Measurements from ENCODE around the gene ARHGAP42.

Gene ARHGAP42

DNA sequence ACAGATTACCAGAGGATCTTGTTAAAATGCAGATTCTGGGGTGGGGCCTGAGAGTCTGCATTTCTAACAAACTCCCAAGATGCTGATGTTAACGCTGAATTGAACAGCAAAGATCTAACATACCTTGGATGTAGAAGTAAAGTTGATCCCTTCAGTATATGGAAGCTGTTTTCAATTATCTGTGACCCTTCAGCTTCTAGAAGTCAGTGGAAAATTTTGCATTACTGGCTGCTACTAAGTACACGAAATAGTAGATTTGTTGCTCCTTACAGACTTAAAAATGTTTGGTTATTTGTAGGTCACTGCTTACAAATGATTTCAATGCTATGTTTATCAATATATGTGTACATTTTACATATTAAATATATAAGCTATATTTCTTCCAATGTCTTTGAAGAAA is 107.4 kb downstream of the ARHGAP42 start:
- DNase-seq (ENCODE audit: low read depth in 3 of 3, low spot score in 1 of 3) = no peak

DNA sequence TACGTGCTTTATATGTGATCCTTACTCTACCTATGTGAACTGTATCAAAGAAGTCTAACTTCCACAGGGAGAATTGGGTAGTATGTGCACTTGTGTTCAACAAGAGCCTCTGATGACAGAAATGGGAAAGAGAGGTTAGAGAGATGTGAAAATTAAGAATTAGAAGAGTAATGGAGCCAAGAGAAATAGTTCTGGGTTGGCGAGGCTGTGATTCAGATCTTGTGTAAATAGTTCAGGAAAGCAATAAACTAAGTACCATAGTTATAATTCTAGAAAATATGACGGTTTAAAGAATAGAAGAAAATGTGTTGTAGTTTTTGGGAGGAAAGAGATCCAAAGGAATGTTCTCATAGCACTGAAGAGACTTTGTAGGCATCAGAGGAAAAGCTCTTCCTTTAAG is 112.4 kb downstream of the ARHGAP42 start:
- DNase-seq (ENCODE audit: low read depth in 3 of 3, low spot score in 1 of 3) = no peak

DNA sequence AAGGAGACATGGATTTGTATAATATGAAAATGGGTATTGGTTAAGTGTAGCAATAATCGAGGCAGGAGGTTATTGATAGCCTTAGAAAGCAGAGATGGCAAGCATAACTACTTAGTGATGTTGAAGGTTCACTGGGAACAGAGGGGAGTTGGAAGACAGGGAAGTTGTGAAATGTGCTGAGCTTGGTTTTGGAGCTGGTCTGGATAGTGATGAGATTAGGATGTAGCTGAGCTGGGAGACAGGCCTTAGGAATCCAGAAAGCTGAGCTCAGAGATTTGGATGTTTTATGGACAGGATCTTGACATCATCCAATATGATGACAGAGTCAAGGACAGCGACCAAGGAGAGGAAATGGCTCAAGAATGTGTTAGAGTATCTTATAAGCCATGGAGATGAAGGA is 113.1 kb downstream of the ARHGAP42 start:
- DNase-seq (ENCODE audit: low read depth in 3 of 3, low spot score in 1 of 3) = no peak

DNA sequence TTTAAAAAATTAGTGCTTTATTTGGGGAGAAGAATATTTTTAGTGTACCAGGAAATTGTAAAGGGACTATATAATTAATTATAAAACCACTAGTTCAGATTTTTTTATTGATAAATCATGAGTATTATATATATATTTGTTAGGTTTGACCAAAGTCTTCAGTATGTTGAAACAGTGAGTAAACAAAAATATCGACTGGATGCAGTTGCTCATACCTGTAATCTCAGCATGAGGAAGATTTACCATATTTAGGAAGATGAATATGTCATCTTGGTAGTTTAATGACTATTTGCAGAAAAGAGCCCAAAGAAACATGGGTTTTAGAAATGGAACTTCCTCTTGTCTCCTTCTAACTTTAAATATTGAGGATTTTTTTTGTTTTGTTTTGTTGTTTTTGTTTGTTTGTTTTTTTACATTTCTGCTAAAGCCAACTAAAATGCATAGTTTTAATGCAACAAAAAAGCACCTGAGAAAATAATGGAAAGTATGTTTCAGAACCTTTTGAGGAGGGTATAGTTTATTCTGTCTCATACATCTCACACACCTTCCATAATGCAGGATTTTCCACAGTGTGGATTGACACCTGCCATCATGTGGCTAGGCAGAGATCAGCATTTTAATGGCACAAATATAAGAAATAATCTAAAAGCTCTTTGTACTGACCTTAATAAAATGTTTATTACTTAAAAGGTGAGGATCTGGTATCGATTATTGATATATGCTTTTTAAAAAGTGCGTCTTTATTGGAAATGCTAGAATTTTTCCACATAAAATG is 114.3 kb downstream of the ARHGAP42 start:
- DNase-seq (ENCODE audit: low read depth in 3 of 3, low spot score in 1 of 3) = no peak

DNA sequence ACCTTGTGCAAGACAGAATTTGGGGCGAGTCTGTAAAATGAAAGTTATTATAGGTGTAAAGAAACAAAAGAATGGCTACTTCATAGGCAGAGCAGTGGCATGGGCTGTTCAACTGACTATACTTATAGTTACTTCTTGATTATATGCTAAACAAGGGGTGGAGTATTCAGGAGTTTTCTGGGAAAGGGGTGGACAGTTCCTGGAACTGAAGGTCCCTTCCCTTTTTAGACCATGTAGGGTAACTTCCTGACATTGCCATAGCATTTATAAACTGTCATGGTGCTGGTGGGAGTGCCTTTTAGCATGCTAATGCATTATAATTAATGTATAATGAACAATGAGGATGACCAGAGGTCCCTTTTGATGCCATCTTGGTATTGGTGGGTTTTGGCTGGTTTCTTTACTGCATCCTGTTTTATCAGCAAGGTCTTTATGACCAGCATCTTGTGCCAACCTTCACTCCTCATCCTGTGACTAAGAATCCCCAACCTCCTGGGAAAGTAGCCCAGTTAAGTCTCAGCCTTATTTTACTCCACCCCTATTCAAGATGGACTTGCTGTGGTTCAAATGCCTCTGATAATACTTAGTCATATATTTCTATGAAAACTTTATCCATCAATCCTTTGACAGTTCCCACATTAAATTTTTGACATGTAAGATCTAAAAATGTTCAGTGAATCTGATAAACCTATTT is 118.6 kb downstream of the ARHGAP42 start:
- no peak for DNase-seq (ENCODE audit: low read depth in 3 of 3, low spot score in 1 of 3)

DNA sequence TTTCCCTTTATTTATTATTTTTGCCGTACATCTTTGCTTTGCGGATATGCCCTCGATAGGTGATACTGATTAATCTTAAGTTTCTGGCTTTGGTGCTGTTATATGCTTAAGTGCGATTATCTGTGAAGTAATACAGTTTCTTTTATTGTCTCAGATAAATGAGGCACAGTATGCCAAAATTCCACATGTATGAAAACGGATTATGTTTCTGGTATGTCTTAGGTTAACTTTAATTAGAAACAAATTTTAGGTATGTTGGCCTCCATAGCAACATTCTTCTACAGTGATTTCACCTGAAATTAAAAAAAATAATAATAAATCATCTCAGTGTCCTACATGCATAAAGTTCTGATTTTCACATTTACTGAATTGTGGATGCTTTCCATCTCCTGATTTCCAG is 119.2 kb downstream of the ARHGAP42 start:
- DNase-seq (ENCODE audit: low read depth in 3 of 3, low spot score in 1 of 3) = no peak

DNA sequence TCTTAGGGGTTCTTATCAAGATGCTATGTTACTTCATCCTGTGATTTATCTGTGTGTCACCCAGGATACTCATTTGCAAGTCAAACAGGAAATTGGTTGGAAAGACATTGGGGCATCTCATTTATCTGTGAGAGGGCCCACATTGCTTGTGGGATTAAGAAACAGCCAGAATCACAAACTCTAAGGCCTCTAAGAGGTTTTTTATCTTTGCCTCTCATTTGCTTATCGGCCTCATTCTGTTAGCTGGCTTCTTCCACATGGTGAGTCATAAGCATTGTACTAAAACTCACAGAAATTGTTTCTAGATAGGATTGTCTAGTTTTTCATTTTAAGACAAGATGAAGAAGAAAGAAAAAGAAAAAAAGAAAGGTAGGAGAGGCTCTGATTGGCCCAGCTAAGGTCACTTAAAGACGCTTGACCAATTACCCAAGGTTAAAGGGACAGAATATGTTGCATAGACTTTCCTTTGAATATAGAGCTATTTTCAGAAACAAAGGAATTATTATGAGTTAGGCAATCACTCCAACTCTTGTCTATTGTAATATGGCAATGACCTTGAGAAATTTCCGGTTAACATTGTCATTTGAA is 121.9 kb downstream of the ARHGAP42 start:
- DNase-seq (ENCODE audit: low read depth in 3 of 3, low spot score in 1 of 3) = no peak

DNA sequence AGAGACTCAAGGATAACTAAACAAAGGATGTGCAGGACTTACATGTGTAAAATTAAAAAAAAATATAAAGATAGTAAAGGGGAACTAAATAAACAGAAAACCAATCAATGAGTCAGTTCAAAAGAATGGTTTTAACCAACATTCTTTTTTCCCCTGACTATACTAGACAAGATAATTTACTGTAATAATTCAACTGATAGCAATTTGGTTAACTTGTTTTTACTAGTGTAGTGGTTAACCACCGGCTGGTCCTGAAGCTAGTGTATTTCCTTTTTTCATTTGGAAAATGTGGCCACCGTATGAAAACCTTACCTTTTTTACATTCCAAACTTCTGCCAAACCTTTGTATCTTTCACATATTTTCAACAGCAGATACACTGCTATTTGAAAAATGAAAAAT is 123.1 kb downstream of the ARHGAP42 start:
- DNase-seq (ENCODE audit: low read depth in 3 of 3, low spot score in 1 of 3) = no peak

DNA sequence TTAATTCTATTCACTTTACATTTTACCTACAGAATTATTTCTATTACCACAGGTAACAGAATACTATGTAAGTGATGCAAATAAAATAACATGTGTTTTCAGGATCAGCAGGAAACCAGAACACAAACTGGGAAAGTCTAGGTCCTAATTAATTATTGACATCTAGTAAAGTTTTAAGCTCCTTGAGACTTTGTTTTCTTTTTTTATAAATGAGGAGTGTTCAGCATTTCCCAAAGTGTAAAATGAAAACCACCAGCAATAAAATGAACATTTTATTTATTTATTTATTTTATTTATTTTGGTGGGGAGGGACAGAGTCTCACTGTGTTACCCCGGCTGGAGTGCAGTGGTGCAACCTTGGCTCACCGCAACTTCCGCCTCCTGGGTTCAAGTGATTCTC is 123.6 kb downstream of the ARHGAP42 start:
- no peak for DNase-seq (ENCODE audit: low read depth in 3 of 3, low spot score in 1 of 3)

DNA sequence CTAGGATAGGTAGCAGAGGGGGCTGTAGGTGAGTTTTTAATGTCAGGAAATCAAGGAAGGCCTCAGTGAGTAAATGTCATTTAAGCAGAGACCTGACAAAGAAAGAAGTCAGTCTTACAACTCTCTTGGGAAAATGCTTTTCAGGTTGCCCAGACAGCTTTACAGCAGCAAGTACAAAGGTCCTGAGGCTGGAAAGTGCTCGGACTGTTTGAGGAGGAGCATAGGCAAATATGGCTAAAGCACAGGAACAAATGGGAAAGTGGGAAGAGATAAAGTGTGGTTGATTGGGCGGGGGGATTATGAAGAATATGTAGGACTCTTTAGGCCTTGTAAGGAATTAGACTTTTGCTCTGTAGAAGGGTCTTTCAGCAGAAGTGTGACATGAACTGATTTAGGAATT is 125.4 kb downstream of the ARHGAP42 start:
- DNase-seq (ENCODE audit: low read depth in 3 of 3, low spot score in 1 of 3) = no peak

DNA sequence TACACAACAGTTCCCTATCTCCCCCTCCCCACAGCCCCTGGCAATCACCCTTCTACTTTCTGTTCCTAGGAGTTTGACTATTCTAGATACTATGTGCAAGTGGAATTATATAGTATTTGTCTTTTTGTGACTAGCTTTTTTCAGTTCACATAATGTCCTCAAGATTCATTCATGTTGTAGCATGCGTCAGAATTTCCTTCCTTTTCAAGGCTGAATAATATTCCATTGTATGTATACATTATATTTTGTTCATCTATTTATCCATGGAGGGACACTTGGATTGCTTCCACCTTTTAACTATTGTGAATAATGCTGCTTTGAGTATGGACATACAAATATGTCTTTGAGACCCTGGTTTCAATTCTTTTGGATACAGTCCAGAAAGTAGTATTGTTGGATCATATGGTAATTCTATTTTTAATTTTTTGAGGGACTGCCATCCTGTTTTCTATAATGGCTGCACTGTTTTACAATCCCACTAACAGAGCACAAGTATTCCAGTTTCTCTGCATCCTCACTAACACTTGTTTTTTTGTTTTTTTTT is 128.8 kb downstream of the ARHGAP42 start:
- no peak for DNase-seq (ENCODE audit: low read depth in 3 of 3, low spot score in 1 of 3)

DNA sequence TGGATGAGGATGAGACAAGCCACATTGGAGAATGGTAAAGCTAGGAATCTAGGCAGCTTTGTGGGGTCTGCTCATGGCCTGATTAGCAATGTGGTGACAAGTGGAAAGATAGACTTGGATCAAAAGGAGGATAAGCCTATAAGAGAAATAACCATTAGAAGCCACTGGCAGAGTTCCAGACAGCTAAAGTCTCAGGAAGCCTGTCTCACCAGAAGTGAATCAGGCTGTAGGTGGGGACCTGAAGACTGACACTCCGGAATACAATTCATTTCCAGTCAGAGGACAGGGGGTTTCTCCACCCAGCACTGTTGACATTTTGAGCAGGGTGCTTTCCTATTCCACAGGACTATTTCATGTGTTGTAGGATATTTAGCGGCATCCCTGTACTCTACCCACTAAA is 129.7 kb downstream of the ARHGAP42 start:
- no peak for DNase-seq (ENCODE audit: low read depth in 3 of 3, low spot score in 1 of 3)

DNA sequence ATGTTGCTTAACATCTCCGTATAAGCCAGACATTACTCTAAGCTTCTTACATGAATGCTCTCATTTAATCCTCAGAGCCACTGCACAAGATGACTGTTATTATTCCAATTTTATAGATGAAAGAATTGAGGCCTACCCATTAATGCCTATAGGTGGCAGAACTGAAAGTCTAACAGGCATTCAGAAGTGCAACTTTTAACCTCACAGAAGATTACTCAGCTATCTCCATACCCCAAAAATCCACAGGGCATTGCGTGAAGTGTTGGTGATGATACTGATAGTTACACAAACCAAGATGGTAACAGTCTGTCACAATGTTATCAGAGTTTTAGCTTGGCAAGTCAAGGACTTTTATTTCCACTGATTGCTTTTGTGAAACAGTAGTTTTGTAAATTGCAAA is 130.5 kb downstream of the ARHGAP42 start:
- no peak for DNase-seq (ENCODE audit: low read depth in 3 of 3, low spot score in 1 of 3)

DNA sequence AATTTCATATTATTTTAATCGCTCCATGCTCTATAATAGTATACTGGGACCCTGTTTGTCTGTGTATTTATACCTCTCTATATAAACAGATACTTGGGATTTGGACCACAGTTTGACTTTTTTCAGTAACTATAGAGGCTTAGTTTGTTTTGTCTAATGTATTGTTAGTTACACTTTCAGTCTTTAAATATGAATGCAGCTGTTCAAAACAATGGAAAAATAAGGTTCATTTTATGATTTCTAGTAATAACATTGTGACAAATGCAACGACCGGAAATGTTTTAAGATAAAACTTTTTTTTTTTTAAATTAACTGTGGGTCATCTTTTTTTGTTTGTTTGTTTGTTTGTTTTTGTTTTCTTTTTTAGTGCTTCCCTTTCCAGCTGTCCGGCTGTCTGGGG is 133.5 kb downstream of the ARHGAP42 start:
- no peak for DNase-seq (ENCODE audit: low read depth in 3 of 3, low spot score in 1 of 3)

DNA sequence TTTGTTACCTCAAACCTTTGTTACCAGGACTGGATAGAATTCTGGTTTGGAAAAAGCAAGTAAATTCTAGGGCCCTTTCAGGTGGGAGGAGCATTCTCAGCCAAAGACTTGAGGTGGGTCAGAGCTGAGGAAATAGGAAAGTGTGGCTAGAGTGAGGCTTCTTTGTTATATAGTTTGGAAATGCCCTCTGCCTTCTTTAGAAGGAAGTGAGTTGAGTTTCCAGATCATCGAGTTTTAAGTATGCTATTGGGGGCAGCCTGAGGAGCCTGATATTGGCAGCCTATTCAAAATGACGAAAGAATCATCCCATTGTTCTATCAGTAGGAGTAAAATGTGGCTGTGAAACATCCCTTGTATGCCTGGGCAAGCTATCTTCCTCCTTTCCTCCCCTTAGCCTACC is 134.1 kb downstream of the ARHGAP42 start:
- DNase-seq (ENCODE audit: low read depth in 3 of 3, low spot score in 1 of 3) = no peak

DNA sequence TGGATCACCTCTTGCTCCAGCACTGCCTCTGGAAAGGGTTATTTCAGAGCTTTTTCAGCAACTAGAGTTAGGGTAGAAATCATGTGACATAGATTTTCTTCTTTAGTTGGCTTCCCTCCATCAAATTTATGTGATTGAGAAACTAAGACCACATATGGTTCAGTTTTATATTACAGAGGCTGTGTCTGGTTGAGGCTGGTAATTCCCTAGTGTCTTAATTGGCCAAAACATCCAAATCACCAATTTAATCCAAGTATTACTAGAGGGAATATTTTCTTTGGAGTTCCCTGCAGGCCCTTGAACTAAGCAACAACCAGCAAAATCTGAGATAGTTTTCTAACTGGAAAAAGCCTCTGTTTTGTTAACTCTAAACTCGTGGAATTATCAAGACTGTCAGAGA is 136.3 kb downstream of the ARHGAP42 start:
- no peak for DNase-seq (ENCODE audit: low read depth in 3 of 3, low spot score in 1 of 3)

DNA sequence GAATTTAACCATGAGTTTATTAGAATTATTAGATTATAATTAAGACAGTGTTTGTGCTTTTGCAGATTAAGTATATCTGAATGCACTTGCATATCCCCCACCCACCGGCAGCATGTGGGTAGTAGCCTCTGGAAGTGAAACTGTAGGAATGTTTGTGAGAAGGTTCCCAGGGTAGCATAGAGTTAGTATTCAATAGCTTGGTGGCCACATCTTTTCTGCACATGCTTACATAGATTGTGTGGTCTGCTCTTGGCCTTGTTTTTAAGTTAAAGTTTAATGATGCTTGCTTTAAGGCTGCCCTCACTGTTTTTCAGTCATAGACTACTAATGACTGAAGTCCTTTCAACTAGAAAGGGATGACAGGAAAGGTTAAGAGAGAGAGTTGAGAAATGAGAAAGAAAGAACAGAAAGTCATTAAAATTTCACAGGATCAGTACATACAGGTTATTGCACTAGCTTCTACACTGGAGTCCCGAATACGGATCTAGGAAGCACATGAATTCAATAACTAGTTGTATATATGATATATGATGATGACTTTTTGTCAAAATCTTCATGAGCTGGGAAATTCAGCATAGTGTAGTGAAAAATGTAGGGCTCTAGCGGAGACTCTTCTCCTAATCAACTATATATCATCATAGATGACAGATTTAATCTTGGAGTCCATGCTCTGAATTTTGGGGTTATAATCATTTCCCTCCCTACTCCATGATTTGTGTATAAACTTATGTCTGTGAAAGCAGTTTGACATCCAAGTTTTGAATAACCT is 137.1 kb downstream of the ARHGAP42 start:
- no peak for DNase-seq (ENCODE audit: low read depth in 3 of 3, low spot score in 1 of 3)

DNA sequence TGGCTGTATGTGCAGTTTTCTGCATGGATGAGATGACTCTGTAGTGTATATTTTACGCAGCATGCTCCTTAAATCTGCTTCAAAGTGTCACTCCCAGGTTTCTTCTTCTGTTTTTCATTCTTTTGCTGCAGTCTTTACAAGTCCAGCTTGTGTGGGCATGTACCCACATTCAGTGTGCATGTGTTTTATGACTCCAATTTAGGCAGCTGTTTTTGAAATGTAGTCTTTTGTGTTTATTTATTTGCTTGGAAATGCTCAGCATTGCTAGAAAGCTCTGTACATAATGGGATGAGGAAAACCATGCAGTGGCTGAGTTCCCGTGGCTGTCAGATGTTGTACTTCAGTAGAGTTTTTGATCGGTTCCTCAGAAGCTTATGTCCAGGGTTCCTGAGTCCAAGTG is 138.5 kb downstream of the ARHGAP42 start:
- DNase-seq (ENCODE audit: low read depth in 3 of 3, low spot score in 1 of 3) = no peak

DNA sequence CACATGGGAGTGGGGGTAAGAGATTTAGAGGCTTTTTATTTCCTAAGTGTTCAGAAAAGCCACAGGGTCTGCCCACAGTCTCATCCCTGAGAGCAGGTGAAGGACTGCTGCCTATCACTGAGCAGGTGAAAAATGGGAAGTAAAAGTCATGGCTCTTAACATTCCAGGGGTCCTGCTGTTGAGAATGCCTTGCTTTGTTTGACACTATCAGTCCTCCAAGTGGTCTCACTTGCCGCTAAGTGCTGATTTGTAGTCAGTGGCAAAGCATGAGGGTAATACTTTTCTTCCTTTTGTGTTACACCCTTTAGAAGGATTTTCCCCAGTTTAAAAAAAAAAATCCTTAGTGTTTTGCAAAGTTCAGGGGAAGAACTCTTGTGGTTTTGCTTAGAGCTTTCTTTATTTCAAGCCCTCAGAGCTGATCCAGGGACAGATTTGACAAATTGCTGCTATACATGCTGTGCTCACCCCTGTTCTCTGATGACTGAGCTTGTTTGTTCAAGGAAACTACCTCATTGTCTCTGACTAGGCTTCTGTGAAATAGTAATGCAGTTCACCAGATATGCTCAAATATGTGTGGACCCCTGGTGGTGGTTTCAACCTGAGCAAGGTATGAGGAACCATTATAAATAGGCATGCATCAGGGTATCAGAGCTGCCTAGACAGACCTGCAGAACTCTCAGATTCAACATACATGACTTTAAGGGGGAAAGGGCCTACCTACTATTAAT is 141.0 kb downstream of the ARHGAP42 start:
- DNase-seq (ENCODE audit: low read depth in 3 of 3, low spot score in 1 of 3) = no peak

DNA sequence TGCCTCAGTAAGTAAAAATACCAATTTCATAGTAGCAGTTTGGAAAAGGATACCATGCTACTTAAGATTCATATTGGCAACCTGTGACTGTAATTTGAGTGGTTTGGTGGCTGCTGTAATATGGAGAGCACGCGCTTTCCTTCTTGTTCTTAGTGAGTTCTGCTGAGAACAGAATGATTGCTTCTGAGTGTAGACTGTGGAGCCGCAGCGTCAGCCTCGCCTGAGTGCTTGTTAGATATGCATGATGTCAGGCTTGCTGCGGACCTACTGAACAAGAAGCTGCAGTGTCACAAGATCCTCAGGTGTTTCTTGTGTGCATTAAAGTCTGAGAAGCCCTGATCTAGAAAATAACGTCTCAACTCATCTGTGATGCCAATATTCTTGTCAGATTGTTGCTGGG is 143.2 kb downstream of the ARHGAP42 start:
- DNase-seq (ENCODE audit: low read depth in 3 of 3, low spot score in 1 of 3) = no peak

Data from stimulated activated CD4-positive, alpha-beta T cell treated with anti-CD3 and anti-CD28 coated beads, TNF-alpha, amount 100 ng/mL, for 1 hour (primary cell).